ENCODE results near the gene TNRC6A. TPM values are rescaled to one million over a fixed set of nuclear protein-coding genes. Genes with fewer than 3 reads are reported as not detected.

Gene TNRC6A
- total and polyA plus RNA-seq, 2 of the 13 experiments (the other 11 are each of a cell fraction or from before 2014, with no cell fraction given): 30.9 to 43.6 TPM

- no peak for TF ChIP-seq ZBTB40 (IDR thresholded peaks at IDR 0.05)
- peak; percentile 44; the same call in 1 of the 2 replicates for TF ChIP-seq ZBTB40 (CRISPR knock-in tag; IDR thresholded peaks at IDR 0.05)
- TF ChIP-seq IKZF5 (CRISPR knock-in tag; IDR thresholded peaks at IDR 0.05): peak; percentile 67; the same call in 1 of the 2 replicates
- peak; percentile 32; the same call in 1 of the 2 replicates for TF ChIP-seq HDAC2 (CRISPR knock-in tag; IDR thresholded peaks at IDR 0.05)
- TF ChIP-seq SKI (IDR thresholded peaks at IDR 0.05; ENCODE audit: partially characterized antibody): peak; percentile 56
- peak; percentile 53; the same call in 1 of the 2 replicates for TF ChIP-seq RCOR2 (CRISPR knock-in tag; IDR thresholded peaks at IDR 0.05)
- TF ChIP-seq ZNF678 (CRISPR knock-in tag; IDR thresholded peaks at IDR 0.05): no peak
- TF ChIP-seq AHDC1 (CRISPR knock-in tag; IDR thresholded peaks at IDR 0.05; ENCODE audit: borderline replicate concordance): peak; percentile 45; the same call in 1 of the 2 replicates
- TF ChIP-seq CEBPB (IDR thresholded peaks at IDR 0.05; ENCODE audit: borderline replicate concordance, low read depth, low read length): no peak
- peak; percentile 80 for TF ChIP-seq FOXA3 (CRISPR knock-in tag; IDR thresholded peaks at IDR 0.05)
Observed at GRCh38 chr16:24685539-24686432, 43.7 kb upstream of the TNRC6A start (continued).
